ENCODE data around the gene DICER1.

The DICER1 gene

DNA sequence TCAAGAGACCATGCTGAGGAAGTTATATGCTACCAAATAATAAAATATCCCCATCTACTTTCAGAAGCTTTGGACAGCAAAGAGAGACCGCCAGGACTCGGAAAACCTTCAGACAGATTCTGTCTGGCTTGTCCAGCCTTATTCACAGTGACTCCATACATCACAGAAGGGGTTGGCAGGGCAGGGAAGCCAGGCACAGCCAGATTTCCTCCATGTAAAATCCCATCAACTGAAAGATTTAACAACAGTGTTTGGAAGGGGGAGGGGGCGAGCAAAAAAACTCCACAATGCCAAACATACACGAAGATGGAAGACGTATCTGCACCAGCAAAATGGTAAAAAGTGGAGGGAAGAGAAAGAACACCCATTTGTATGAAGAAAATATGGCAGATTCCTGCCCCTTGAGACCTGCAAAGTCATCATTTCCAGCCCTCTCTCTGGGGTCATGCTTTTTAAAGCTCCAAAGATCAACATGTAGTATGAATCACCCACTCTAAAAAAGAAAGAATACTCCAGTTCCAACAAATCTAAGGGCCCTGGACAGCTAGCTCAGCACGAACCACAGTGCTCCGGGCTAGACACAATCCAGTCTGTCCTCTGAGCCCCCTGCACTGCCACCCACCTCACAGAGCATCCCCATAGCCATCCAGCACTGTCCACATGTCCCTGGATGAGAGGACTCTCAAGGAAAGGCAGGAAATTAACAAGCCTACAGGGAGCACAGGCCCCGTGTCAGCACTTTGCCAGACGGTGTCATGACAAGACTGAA lies 116.4 kb downstream of the DICER1 start:
- no peak for DNase-seq (ENCODE audit: low read depth in 3 of 3)

- DNase-seq (ENCODE audit: low read depth in 3 of 3): no peak
These were observed 117.4 kb downstream of the DICER1 start for GRCh38 chr14:95039993-95040348.

- no peak for DNase-seq (ENCODE audit: low read depth in 3 of 3)
These were observed 117.9 kb downstream of the DICER1 start for GRCh38 chr14:95039259-95039992.

GRCh38 chr14:95038521-95039250 lies 118.6 kb downstream of the DICER1 start:
- no peak for DNase-seq (ENCODE audit: low read depth in 3 of 3)

GRCh38 chr14:95037273-95037672 lies 120.1 kb downstream of the DICER1 start:
- DNase-seq (ENCODE audit: low read depth in 3 of 3): no peak
